Adipose tissue (tissue), 3 donors: ENCODE data around the gene SLC6A3. TPM values are rescaled to one million over a fixed set of nuclear protein-coding genes. Genes with fewer than 3 reads are reported as not detected.

Source experiments
- H3K27ac ChIP-seq: one replicate; pipeline ENCODE4 v1.5.1; 2013; ENCODE audit warnings: low read depth, low read length
- WGBS, 3 donors: extraction: QIAGEN DNeasy Blood & Tissue Kit; methylation state at CpG; one replicate each; pipeline ENCODE4 v1.1.7; 2013; 5-methylcytosine and 5-hydroxymethylcytosine counted together
- polyA plus RNA-seq, 3 donors: library from polyadenylated mRNA; stranded (reverse); fragments of 200-250 nt; gene quantifications; one replicate each; pipeline ENCODE4 v1.2.3, GENCODE V29; 2013
- donor health status: healthy with polysubstance abuse.
- donor health status: Bipolar disorder and iron deficiency.
- donor health status: healthy.

Gene SLC6A3
- polyA plus RNA-seq = under 1 TPM in 2 of 3 donors, not detected in 1; 0.06 to 0.15 TPM

GRCh38 chr5:1445313-1445688 lies at the start of gene SLC6A3:
SLC6A3 (minus strand) TSS chr5:1445440; CDS start chr5:1443197, 2,243 bp downstream.
- no peak within 1 kb of the TSS for H3K27ac ChIP-seq
- whole genome bisulfite sequencing, 3 donors = 1 to 2% (median 2%) methylated on average over 26 to 51 of the region's 52 CpGs

GRCh38 chr5:1493941-1494340 lies 48.7 kb upstream of the SLC6A3 start:
- H3K27ac ChIP-seq = no peak overlapping the region
- 81 to 86% (median 85%) methylated on average over 12 of the region's 12 CpGs for WGBS, 3 donors

- 93 to 94% (median 93%) methylated on average over 16 of the region's 16 CpGs for WGBS, 3 donors
- no peak overlapping the region for H3K27ac ChIP-seq
Observed at GRCh38 chr5:1493413-1493812, 48.2 kb upstream of the SLC6A3 start.

- no peak overlapping the region for H3K27ac ChIP-seq
- 77 to 85% (median 83%) methylated on average over 12 of the region's 12 CpGs for WGBS, 3 donors
Observed at GRCh38 chr5:1492757-1493156, 47.5 kb upstream of the SLC6A3 start.

GRCh38 chr5:1490376-1490775 lies 45.1 kb upstream of the SLC6A3 start:
- H3K27ac ChIP-seq = no peak overlapping the region
- WGBS, 3 donors = 60 to 89% (median 67%) methylated on average over 12 of the region's 12 CpGs

- no peak overlapping the region for H3K27ac ChIP-seq
- 93 to 96% (median 95%) methylated on average over 18 of the region's 18 CpGs for WGBS, 3 donors
Observed at GRCh38 chr5:1489754-1490153, 44.5 kb upstream of the SLC6A3 start.

GRCh38 chr5:1488882-1489680 lies 43.8 kb upstream of the SLC6A3 start:
- H3K27ac ChIP-seq = no peak overlapping the region
- 70 to 82% (median 77%) methylated on average over 14 of the region's 14 CpGs for WGBS, 3 donors

- H3K27ac ChIP-seq = no peak overlapping the region
- 90 to 92% (median 90%) methylated on average over 27 of the region's 27 CpGs for WGBS, 3 donors
Observed at GRCh38 chr5:1487079-1487764, 42.0 kb upstream of the SLC6A3 start.

GRCh38 chr5:1486271-1486670 lies 41.0 kb upstream of the SLC6A3 start:
- WGBS, 3 donors = 90 to 95% (median 95%) methylated on average over 13 of the region's 13 CpGs

GRCh38 chr5:1485579-1486118 lies 40.4 kb upstream of the SLC6A3 start:
- H3K27ac ChIP-seq = no peak overlapping the region
- WGBS, 3 donors = 90 to 94% (median 93%) methylated on average over 14 to 15 of the region's 15 CpGs

More at GRCh38 chr5:1486271-1486670, 41.0 kb upstream of the SLC6A3 start:
- no peak overlapping the region for H3K27ac ChIP-seq

- H3K27ac ChIP-seq = no peak overlapping the region
- 83 to 87% (median 87%) methylated on average over 20 of the region's 20 CpGs for WGBS, 3 donors
Observed at GRCh38 chr5:1484730-1485578, 39.7 kb upstream of the SLC6A3 start.

GRCh38 chr5:1483856-1484729 lies 38.9 kb upstream of the SLC6A3 start:
- H3K27ac ChIP-seq = no peak overlapping the region
- 92 to 95% (median 93%) methylated on average over 33 of the region's 33 CpGs for WGBS, 3 donors

- 94 to 96% (median 95%) methylated on average over 13 of the region's 13 CpGs for whole genome bisulfite sequencing, 3 donors
- no peak overlapping the region for H3K27ac ChIP-seq
Observed at GRCh38 chr5:1483064-1483463, 37.8 kb upstream of the SLC6A3 start.

GRCh38 chr5:1481959-1482331 lies 36.7 kb upstream of the SLC6A3 start:
- 80 to 87% (median 80%) methylated on average over 12 of the region's 12 CpGs for WGBS, 3 donors
- no peak overlapping the region for H3K27ac ChIP-seq

GRCh38 chr5:1481266-1481958 lies 36.2 kb upstream of the SLC6A3 start:
- H3K27ac ChIP-seq = no peak overlapping the region
- WGBS, 3 donors = 71 to 88% (median 79%) methylated on average over 26 of the region's 26 CpGs

GRCh38 chr5:1480806-1481205 lies 35.6 kb upstream of the SLC6A3 start:
- WGBS, 3 donors = 76 to 89% (median 79%) methylated on average over 10 to 12 of the region's 12 CpGs
- H3K27ac ChIP-seq = no peak overlapping the region

GRCh38 chr5:1480217-1480616 lies 35.0 kb upstream of the SLC6A3 start:
- WGBS, 3 donors = 41 to 65% (median 47%) methylated on average over 14 of the region's 14 CpGs
- H3K27ac ChIP-seq = no peak overlapping the region
